Neural progenitor cell (in vitro differentiated cells): ENCODE data around the gene ZIC1. TPM values are rescaled to one million over a fixed set of nuclear protein-coding genes. Genes with fewer than 3 reads are reported as not detected.

Source experiments
- DNase-seq: peaks from one replicate; pipeline ENCODE4 v3.0.0-alpha.2; 2016; ENCODE audit warnings: low spot score
- H2AFZ ChIP-seq: fragments of 200-600 bp; sonication (generic); replicated peaks from 2 replicates; pipeline ENCODE4 v1.6.1; 2016; ENCODE audit warnings: antibody characterized with exemption
- H3F3A ChIP-seq: fragments of 200-600 bp; sonication (generic); 2 replicates; pipeline ENCODE4 v1.6.1; 2016; ENCODE audit warnings: antibody characterized with exemption, low read depth
- H3K27ac ChIP-seq: fragments of 200-600 bp; sonication (generic); 2 replicates; pipeline ENCODE4 v1.5.1; 2016; ENCODE audit warnings: mild to moderate bottlenecking
- H3K27me3 ChIP-seq: fragments of 200-600 bp; sonication (generic); 2 replicates; pipeline ENCODE4 v1.6.1; 2016; ENCODE audit warnings: mild to moderate bottlenecking, moderate library complexity
- H3K36me3 ChIP-seq: fragments of 200-600 bp; sonication (generic); 2 replicates; pipeline ENCODE4 v1.5.1; 2016
- H3K4me1 ChIP-seq: fragments of 200-600 bp; sonication (generic); 2 replicates; pipeline ENCODE4 v1.6.1; 2016; ENCODE audit warnings: mixed run types
- H3K4me2 ChIP-seq: fragments of 200-600 bp; sonication (generic); 2 replicates; pipeline ENCODE4 v1.6.1; 2016
- H3K4me3 ChIP-seq: fragments of 200-600 bp; sonication (generic); 2 replicates; pipeline ENCODE4 v1.5.1; 2016
- H3K79me2 ChIP-seq: fragments of 200-600 bp; sonication (generic); 2 replicates; pipeline ENCODE4 v1.6.1; 2016; ENCODE audit warnings: low read depth
- H3K9ac ChIP-seq: fragments of 200-600 bp; sonication (generic); 2 replicates; pipeline ENCODE4 v1.6.1; 2016
- H3K9me3 ChIP-seq: fragments of 200-600 bp; sonication (generic); 2 replicates; pipeline ENCODE4 v1.5.1; 2016; ENCODE audit warnings: low read depth
- H4K20me1 ChIP-seq: fragments of 200-600 bp; sonication (generic); 2 replicates; pipeline ENCODE4 v1.6.1; 2016; ENCODE audit warnings: low read depth
- H3K27ac Mint-ChIP-seq: 3 replicates; pipeline ENCODE4 v1.8.0; 2021; ENCODE audit warnings: mixed read lengths
- H3K27me3 Mint-ChIP-seq: 2 replicates; pipeline ENCODE4 v1.8.0; 2022; ENCODE audit warnings: low read depth, mild to moderate bottlenecking, inconsistent platforms, moderate library complexity, mixed read lengths; ENCODE audit not compliant: insufficient read depth
- H3K36me3 Mint-ChIP-seq: 3 replicates; pipeline ENCODE4 v1.8.0; 2021; ENCODE audit warnings: mixed read lengths
- H3K4me1 Mint-ChIP-seq: 3 replicates; pipeline ENCODE4 v1.8.0; 2021; ENCODE audit warnings: mixed read lengths
- H3K4me3 Mint-ChIP-seq: 3 replicates; pipeline ENCODE4 v1.8.0; 2021; ENCODE audit warnings: mild to moderate bottlenecking, moderate library complexity, mixed read lengths
- H3K9me3 Mint-ChIP-seq: 3 replicates; pipeline ENCODE4 v1.8.0; 2020; ENCODE audit warnings: mixed read lengths
- EZH2 ChIP-seq: fragments of 200-600 bp; sonication (generic); IDR thresholded peaks from 2 replicates; pipeline ENCODE4 v1.6.1; 2017; ENCODE audit warnings: antibody characterized with exemption, mild to moderate bottlenecking, moderate library complexity
- EZH2phosphoT487 ChIP-seq: fragments of 200-600 bp; sonication (generic); IDR thresholded peaks from 2 replicates; pipeline ENCODE4 v1.6.1; 2017; ENCODE audit warnings: antibody characterized with exemption
- total RNA-seq: library from RNA; depleted of rRNA; stranded (reverse); fragments of >200 nt; gene quantifications from 2 replicates; pipeline ENCODE4 v1.2.3, GENCODE V29; 2015; ENCODE audit warnings: low replicate concordance
- TF ChIP-seq, protein P1 (sequence below): fragments of 200-600 bp; sonication (generic); IDR thresholded peaks from 2 replicates; pipeline ENCODE4 v1.5.1; 2017; ENCODE audit warnings: antibody characterized with exemption, mild to moderate bottlenecking

The ZIC1 gene
- total RNA-seq, 1 donor from 2014 or later = 0.56 TPM

DNA sequence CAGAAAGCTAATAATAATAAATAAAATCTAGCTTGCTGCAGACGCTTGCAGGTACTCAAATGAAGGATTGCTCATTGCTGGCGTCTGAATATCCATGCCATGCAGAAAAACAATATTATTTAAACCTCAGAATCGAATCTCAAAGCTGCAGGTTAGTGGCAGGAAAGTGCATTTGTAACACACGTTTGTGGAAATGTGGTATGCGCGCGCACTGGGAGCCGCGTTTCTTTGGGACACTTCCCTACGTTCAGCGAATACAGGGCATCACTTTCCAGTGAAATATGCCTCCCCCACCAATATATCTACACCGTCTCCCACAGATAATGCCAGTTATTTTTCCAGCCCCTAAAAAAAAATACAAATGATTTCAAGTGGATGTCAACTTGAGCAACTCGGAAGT is 39.9 kb upstream of the ZIC1 start:
- H3K27ac Mint-ChIP-seq = peak overlapping the region; percentile 96
- H3K9me3 Mint-ChIP-seq = no peaks in the 10 kb centered on the region
- H3K4me1 Mint-ChIP-seq = peaks cover 84% of the 10 kb centered on the region
- peaks cover 29% of the 10 kb centered on the region for H3K27me3 Mint-ChIP-seq
- Histone ChIP-seq H3K9me3 (no peaks in the 10 kb centered on the region), H2AFZ (no peak overlapping the region), H4K20me1 (peaks cover 67% of the 10 kb centered on the region), H3K9ac (no peak overlapping the region), H3K36me3 (no peaks in the 10 kb centered on the region), H3K4me1 (no peaks in the 10 kb centered on the region), H3K4me2 (no peak overlapping the region), H3K27me3 (peaks cover 100% of the 10 kb centered on the region), H3K4me3 (no peak overlapping the region), H3F3A (peaks cover 3% of the 10 kb centered on the region), H3K27ac (no peak overlapping the region), H3K79me2 (no peaks in the 10 kb centered on the region)
- H3K4me3 Mint-ChIP-seq = peak overlapping the region; percentile 87
- TF ChIP-seq EZH2 (no peak), EZH2phosphoT487 (no peak)
- TF ChIP-seq, protein P1, sequence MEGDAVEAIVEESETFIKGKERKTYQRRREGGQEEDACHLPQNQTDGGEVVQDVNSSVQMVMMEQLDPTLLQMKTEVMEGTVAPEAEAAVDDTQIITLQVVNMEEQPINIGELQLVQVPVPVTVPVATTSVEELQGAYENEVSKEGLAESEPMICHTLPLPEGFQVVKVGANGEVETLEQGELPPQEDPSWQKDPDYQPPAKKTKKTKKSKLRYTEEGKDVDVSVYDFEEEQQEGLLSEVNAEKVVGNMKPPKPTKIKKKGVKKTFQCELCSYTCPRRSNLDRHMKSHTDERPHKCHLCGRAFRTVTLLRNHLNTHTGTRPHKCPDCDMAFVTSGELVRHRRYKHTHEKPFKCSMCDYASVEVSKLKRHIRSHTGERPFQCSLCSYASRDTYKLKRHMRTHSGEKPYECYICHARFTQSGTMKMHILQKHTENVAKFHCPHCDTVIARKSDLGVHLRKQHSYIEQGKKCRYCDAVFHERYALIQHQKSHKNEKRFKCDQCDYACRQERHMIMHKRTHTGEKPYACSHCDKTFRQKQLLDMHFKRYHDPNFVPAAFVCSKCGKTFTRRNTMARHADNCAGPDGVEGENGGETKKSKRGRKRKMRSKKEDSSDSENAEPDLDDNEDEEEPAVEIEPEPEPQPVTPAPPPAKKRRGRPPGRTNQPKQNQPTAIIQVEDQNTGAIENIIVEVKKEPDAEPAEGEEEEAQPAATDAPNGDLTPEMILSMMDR = no peak
- H3K36me3 Mint-ChIP-seq = peaks cover 6% of the 10 kb centered on the region
- DNase-seq = no peak

DNA sequence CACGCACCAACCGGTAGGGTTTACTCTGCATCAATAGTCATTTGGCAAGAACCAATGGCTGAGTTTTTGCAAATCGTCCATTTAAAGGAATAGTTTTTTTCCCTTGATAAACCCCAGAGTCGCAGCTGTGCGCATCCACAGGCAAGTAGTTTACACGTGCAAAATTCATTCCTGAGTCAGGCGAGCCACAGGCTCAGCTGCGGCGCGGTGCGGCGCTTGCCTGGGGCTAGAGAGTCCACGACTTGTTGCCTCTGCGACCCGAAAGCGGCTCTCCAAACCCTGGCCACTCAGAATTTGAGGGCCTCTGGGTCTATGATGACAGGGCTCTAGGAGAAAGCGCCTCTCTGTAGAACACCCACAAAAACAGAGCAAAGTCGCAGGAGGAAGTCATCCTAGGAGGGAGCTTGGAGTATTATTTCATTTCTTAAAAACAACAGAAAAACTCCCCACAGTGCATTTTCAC is 39.5 kb upstream of the ZIC1 start:
- Histone ChIP-seq H3K36me3 (no peaks in the 10 kb centered on the region), H3K27ac (no peak overlapping the region), H3K9me3 (no peaks in the 10 kb centered on the region), H3K27me3 (peaks cover 100% of the 10 kb centered on the region), H3K4me1 (no peaks in the 10 kb centered on the region), H3F3A (peaks cover 3% of the 10 kb centered on the region), H4K20me1 (peaks cover 68% of the 10 kb centered on the region), H3K9ac (no peak overlapping the region), H3K4me3 (no peak overlapping the region), H2AFZ (no peak overlapping the region), H3K79me2 (no peaks in the 10 kb centered on the region), H3K4me2 (no peak overlapping the region)
- Mint-ChIP-seq H3K9me3 (no peaks in the 10 kb centered on the region), H3K4me1 (peaks cover 84% of the 10 kb centered on the region), H3K36me3 (peaks cover 4% of the 10 kb centered on the region), H3K27me3 (peaks cover 26% of the 10 kb centered on the region), H3K4me3 (peak overlapping the region; percentile 87), H3K27ac (peak overlapping the region; percentile 96)
- TF ChIP-seq EZH2 (peak; percentile 96), EZH2phosphoT487 (peak; percentile 92)
- TF ChIP-seq, protein P1 = no peak
- DNase-seq = peak; percentile 74

DNA sequence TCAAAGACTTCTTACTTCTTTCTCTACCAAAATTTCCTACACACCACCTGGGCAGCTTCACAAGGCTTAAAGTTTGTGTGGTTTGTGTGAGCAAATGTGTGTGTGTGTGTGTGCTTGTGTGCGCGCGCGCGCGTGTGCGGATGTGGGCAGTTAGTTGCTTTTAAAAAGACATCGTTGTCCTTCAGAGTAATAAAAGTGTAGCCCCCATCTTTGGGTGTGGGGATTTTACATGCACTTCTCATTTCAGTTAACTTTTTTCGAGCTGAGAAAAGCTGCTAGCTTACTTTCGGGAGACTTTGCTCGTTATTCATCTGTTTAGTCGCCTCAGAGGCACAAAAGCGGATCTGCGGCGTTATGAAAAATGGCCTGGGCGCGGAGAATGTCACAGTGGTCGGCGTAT is 38.8 kb upstream of the ZIC1 start:
- no peak overlapping the region for H3K27ac ChIP-seq
- Mint-ChIP-seq H3K9me3 (no peaks in the 10 kb centered on the region), H3K4me3 (peak overlapping the region; percentile 87), H3K27ac (peak overlapping the region; percentile 96), H3K27me3 (peaks cover 23% of the 10 kb centered on the region), H3K4me1 (peaks cover 84% of the 10 kb centered on the region), H3K36me3 (peaks cover 2% of the 10 kb centered on the region)
- peaks cover 72% of the 10 kb centered on the region for H4K20me1 ChIP-seq
- no peak overlapping the region for H3K4me2 ChIP-seq
- H3K27me3 ChIP-seq = peaks cover 100% of the 10 kb centered on the region
- H3K4me3 ChIP-seq = no peak overlapping the region
- TF ChIP-seq EZH2 (no peak), EZH2phosphoT487 (no peak)
- TF ChIP-seq, protein P1 = no peak
- DNase-seq = no peak
- no peak overlapping the region for H2AFZ ChIP-seq
- no peak overlapping the region for H3K9ac ChIP-seq
- H3K36me3 ChIP-seq = no peaks in the 10 kb centered on the region
- H3K4me1 ChIP-seq = no peaks in the 10 kb centered on the region
- H3K79me2 ChIP-seq = no peaks in the 10 kb centered on the region
- no peaks in the 10 kb centered on the region for H3K9me3 ChIP-seq
- H3F3A ChIP-seq = peaks cover 3% of the 10 kb centered on the region
